Prostate gland (tissue), 2 donors: ENCODE data around the gene MOGAT3.

ENCODE experiments used
- CTCF ChIP-seq, 4 experiments: fragments of 200-600 bp in 2 of 4; fragments of 450-650 bp in 2 of 4; sonication (generic) in 2 of 4; IDR thresholded peaks; 1 replicate in 3 of 4; 2 replicates in 1 of 4; pipeline ENCODE4 v1.5.1; 2016 to 2019; ENCODE audit warnings: antibody characterized with exemption in 4 of 4, mild to moderate bottlenecking in 2 of 4, moderate library complexity in 2 of 4
- POLR2A ChIP-seq: fragments of 450-650 bp; IDR thresholded peaks from one replicate; pipeline ENCODE4 v1.6.1; 2016; ENCODE audit warnings: antibody characterized with exemption, mild to moderate bottlenecking

DNA sequence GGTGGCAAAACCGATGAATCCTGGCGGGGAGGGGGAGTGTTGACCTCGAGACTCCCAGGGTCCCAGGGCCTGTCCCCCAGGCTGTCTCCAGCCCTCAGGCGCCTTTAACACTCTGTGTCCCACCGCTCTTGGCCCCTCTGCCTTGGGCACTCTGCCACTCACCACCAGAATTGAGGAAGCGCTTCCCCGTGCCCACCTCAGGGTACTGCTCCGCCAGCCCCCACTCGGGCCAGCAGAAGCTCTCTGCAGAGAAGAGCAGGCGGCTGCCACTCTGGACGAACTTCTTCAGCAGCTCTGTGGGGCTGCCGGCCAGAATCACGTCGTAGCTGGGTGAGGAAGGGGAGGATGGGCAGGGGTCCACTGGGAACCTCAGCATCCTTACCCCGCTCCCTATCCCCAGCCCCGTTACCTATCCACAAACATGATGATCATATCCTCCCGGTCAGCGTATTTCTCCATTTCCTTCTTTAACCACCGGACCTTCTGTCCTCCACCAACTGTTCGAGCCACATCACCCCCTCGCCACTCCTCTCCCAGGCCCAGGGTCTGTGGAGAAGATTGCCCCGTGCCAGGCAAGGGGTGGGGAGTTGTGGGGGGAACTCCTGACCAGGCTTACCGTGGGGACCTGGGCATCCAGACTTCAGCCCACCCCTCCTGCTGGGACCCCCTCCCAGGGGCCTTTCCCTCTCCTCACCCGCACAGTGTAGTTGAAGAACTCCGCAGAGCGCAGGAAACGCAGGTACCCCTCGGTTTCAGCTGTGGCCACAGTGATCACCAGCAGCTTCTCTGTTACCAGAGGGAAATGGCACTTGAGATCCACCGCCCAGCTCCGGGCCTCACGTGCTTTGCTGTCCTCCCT lies 15.4 kb upstream of the MOGAT3 start:
- TF ChIP-seq POLR2A (no peak), CTCF (IDR thresholded peaks at IDR 0.05) (no peak)
